GM19324 (cell line): ENCODE results near the gene OR5M10.
"Not testable (repeated sequence)": the region's sequence is repeated elsewhere in the genome, so short reads cannot be mapped to it uniquely, and the experiment has no call there.

Experiments used
- ATAC-seq: cut with Tn5 transposase; IDR thresholded peaks from one replicate; pipeline ENCODE4 v1.9.1; 2021; ENCODE audit warnings: mild to moderate bottlenecking, moderate library complexity; ENCODE audit not compliant: unreplicated experiment, low FRiP score

The OR5M10 gene

GRCh38 chr11:56577621-56578020 is at the start of gene OR5M10:
OR5M10 (minus strand) TSS chr11:56577721; CDS start chr11:56577721, 0 bp downstream.
- ATAC-seq: no peak

- ATAC-seq: no peak
Measured at GRCh38 chr11:56625946-56626345, 48.4 kb upstream of the OR5M10 start.

GRCh38 chr11:56624661-56625110 is 47.2 kb upstream of the OR5M10 start:
- no peak for ATAC-seq

- no peak for ATAC-seq
Measured at GRCh38 chr11:56611174-56611573, 33.7 kb upstream of the OR5M10 start.

- not testable (repeated sequence) for ATAC-seq
Measured at GRCh38 chr11:56592088-56592717, 14.7 kb upstream of the OR5M10 start.

DNA sequence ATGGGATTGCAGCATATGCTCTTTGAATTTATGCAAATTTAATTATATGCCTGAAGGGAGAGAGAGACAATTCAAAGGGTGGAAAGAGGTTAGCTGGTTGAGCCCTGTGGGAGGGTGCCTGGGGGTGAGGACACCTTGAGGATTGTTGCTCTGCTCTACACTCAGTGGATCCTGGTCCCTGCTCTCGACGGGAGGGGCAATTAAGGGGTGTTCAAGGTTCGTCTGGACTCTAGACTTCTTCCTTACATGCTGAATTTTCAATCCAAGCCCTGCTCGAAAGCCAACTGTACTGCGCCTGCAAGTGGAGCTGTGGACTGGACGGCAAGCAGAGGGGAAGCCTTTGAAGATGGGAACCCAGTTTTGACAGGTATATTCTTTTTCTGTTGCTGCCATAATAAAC is 18.9 kb downstream of the OR5M10 start:
- ATAC-seq: no peak

DNA sequence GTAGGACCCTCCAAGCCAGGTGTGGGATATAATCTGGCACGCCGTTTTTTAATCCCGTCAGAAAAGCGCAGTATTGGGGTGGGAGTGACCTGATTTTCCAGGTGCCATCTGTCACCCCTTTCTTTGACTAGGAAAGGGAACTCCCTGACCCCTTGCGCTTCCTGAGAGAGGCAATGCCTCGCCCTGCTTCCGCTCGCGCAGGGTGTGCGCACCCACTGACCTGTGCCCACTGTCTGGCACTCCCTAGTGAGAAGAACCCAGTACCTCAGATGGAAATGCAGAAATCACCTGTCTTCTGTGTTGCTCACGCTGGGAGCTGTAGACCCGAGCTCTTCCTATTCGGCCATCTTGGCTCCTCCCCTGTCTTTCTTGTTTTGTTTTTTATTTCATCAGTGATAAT is 22.8 kb downstream of the OR5M10 start:
- not testable (repeated sequence) for ATAC-seq

GRCh38 chr11:56545531-56545930 is 32.0 kb downstream of the OR5M10 start:
- no peak for ATAC-seq

DNA sequence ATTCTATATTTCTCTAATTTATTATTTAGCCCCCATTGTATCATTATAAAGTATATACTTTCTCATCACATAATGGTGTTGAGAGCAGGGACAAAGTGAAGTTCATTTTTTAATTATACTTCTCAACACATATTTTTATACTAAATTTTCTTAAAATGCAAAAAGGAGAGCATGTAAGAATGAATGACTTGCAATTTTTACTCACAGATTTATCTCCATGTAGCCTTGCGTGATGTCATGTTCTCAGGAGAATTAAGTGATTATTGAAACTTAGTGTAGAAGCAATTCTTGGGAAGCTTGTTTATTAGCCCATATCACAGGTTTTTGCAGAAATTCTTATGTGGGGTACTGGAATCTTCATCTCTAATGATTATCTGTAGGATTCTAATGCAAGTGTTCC is 33.8 kb downstream of the OR5M10 start:
- ATAC-seq: no peak

DNA sequence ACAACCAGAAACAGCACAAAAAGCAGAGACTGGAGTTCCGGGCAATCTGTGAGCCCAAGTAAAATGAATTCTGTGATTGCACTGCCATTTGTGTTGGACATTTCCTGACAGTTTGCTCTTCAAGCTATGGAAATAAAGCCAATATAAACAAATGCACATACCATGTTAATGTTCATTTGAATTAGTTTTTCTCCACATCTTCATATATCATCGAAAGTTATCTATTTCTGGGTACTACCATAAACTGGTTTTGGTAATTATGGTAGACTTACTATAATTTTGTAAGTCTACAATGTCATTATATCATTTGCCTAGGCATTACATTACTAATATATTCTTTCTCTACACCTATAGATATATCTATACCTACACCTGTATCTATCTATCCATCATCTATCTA is 34.4 kb downstream of the OR5M10 start, which contains the start of gene OR5M11:
Gene OR5M11 (minus strand): TSS at position 101 of the 400 bp plus-strand sequence. CDS start 0 bp downstream, at position 101.
- ATAC-seq: no peak

- no peak for ATAC-seq
Measured at GRCh38 chr11:56533054-56533740, 44.3 kb downstream of the OR5M10 start.

DNA sequence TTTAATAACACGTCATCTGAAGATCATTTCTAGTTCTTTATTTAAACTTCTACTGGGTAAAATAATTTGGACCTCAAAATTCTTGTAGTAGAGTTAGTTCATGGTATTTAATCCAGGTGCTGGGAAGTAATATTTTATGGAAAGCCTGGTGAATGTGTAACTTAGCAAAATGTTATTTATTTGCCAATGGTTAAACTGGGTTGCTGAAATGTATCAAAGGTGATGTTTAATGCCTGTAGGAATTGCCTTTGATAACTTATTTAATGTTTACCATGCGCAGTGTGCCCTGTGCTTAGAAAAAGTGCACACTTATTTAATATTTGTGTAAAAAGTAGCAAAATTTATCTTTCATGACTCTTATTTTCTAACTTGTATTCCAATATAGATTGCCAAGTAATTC is 45.7 kb downstream of the OR5M10 start:
- no peak for ATAC-seq
